ENCODE results near the gene COX6A1. TPM values are rescaled to one million over a fixed set of nuclear protein-coding genes. Genes with fewer than 3 reads are reported as not detected.

The COX6A1 gene
- total RNA-seq, 4 donors from 2014 or later = 196 to 524 (median 201) TPM

DNA sequence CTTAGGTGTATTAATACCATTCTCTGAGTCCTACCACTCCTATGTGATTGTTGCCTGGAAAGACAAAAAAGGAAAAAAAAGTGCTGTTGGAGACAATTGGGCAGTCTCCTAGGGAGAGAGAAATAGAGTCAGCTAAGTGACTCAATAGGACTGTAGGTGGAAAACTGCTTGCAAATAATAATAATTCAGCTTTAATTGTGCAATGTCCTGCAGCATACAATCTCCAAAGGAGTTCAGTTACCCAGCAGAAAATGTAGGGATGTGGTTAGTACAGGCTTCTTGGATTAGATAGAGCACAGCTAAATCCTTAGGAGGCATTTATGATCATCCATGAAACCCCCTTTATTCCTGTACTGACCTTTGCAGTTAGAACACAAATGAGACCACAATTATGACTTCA is 34.6 kb downstream of the COX6A1 start:
- intact Hi-C loops (cut with DNase I; ENCODE audit: low total_unique reads) = no loop called here
- Histone ChIP-seq H3K4me1 (peaks cover 0 to 17% of the 10 kb centered on the region in 2 donors), H3K27ac (no peak overlapping the region), H3K9me3 (no peaks in the 10 kb centered on the region), H3K36me3 (no peaks in the 10 kb centered on the region), H3K4me3 (no peak overlapping the region), H3K27me3 (no peaks in the 10 kb centered on the region)
- no peak for DNase-seq
- no peak for TF ChIP-seq POLR2A (IDR thresholded peaks at IDR 0.05)
- TF ChIP-seq, protein P1, sequence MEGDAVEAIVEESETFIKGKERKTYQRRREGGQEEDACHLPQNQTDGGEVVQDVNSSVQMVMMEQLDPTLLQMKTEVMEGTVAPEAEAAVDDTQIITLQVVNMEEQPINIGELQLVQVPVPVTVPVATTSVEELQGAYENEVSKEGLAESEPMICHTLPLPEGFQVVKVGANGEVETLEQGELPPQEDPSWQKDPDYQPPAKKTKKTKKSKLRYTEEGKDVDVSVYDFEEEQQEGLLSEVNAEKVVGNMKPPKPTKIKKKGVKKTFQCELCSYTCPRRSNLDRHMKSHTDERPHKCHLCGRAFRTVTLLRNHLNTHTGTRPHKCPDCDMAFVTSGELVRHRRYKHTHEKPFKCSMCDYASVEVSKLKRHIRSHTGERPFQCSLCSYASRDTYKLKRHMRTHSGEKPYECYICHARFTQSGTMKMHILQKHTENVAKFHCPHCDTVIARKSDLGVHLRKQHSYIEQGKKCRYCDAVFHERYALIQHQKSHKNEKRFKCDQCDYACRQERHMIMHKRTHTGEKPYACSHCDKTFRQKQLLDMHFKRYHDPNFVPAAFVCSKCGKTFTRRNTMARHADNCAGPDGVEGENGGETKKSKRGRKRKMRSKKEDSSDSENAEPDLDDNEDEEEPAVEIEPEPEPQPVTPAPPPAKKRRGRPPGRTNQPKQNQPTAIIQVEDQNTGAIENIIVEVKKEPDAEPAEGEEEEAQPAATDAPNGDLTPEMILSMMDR (IDR thresholded peaks at IDR 0.05) = no peak

DNA sequence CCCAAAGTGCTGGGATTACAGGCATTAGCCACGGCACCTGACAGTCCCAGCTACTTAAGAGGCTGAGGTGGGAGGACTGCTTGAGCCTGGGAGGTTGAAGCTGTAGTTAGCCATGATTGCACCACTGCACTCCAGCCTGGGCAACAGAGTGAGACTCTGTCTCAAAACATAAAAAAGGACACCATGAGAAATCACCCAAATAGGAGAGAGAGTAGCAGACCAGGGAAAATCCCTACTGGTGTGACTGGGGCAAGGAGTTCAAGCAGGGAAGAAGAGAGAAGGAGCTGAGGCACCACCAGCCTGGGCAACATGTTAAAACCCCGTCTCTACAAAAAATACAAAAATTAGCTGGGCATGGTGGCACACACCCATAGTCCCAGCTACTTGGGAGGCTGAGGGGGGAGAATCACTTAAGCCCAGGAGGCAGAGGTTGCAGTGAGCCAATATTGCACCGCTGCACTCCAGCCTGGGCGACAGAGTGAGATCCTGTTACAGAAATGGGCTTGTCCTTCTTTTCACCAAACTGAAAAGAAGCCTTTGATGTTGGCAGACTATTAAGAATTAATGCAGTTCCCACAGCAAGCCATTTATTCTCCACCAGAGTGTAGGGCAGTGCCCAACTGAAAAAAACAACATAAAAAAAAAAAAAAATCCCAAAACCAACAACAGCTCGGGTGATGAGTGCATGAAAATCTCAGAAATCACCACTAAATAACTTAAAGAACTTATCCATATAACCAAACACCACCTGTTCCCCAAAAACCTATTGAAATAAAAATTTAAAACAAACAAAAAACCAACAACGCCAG is 36.1 kb downstream of the COX6A1 start:
- H3K27ac ChIP-seq = peak overlapping the region; percentile 4 to 25

DNA sequence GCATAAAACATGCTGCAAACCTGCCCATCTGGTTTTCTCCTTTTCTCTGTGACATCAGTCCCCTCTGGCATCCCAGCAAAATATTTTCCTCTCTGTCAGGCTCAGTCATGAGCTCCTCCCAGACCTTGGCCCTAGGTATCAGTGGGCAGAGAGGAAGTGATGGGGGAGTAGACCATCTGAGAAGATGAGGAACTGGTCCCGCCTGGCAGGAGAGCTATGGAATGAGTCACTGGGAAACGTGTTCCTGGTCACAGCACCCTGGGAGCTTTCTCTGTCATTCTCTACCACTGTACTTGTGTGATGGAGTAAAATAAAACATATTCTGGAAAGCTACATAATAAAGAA is 36.7 kb downstream of the COX6A1 start:
- peaks cover 0 to 10% of the 10 kb centered on the region in 2 donors for H3K4me1 ChIP-seq
- no peak overlapping the region for H3K4me3 ChIP-seq
- peak; percentile 35 to 53 for DNase-seq
- peak overlapping the region; percentile 4 to 25 for H3K27ac ChIP-seq
- no peaks in the 10 kb centered on the region for H3K36me3 ChIP-seq
- no peaks in the 10 kb centered on the region for H3K27me3 ChIP-seq
- no peak for TF ChIP-seq POLR2A (IDR thresholded peaks at IDR 0.05)
- TF ChIP-seq, protein P1 (IDR thresholded peaks at IDR 0.05) = no peak
- no peaks in the 10 kb centered on the region for H3K9me3 ChIP-seq
- intact Hi-C loops (cut with DNase I; ENCODE audit: low total_unique reads) = no loop called here

More for the DNA sequence above, 36.1 kb downstream of the COX6A1 start:
- TF ChIP-seq, protein P1 (IDR thresholded peaks at IDR 0.05) = no peak
- no peak for TF ChIP-seq POLR2A (IDR thresholded peaks at IDR 0.05)
- H3K36me3 ChIP-seq = no peaks in the 10 kb centered on the region
- H3K4me3 ChIP-seq = no peak overlapping the region
- peaks cover 0 to 10% of the 10 kb centered on the region in 2 donors for H3K4me1 ChIP-seq
- DNase-seq = no peak
- intact Hi-C loops (cut with DNase I; ENCODE audit: low total_unique reads) = no loop called here
- H3K27me3 ChIP-seq = no peaks in the 10 kb centered on the region
- H3K9me3 ChIP-seq = no peaks in the 10 kb centered on the region

DNA sequence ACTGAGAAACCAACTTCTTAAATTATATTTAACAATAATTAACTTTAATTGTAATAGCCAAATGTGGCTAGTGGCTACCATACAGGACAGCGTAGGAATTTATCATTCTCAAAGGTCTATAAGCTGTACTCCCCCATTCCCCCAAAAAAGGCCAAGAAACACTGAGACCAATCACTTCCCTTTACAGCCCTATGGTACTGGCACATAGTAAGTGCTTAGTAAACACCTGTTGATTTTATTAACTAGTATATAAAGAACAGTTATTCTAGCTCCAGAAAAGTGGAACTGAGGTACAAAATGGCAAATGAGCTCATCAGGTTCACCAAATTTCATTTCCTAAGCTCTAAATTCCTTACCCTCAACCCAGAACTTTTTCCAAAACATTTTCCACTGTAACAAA is 37.7 kb downstream of the COX6A1 start:
- TF ChIP-seq, protein P1 (IDR thresholded peaks at IDR 0.05) = no peak
- no peak for TF ChIP-seq POLR2A (IDR thresholded peaks at IDR 0.05)
- intact Hi-C loops (cut with DNase I; ENCODE audit: low total_unique reads) = no loop called here
- H3K27me3 ChIP-seq = no peaks in the 10 kb centered on the region
- peak overlapping the region in 1 of 2 donors; percentile 25 for H3K27ac ChIP-seq
- H3K4me1 ChIP-seq = peaks cover 0 to 5% of the 10 kb centered on the region in 2 donors
- no peak overlapping the region for H3K4me3 ChIP-seq
- DNase-seq = no peak
- no peaks in the 10 kb centered on the region for H3K36me3 ChIP-seq
- H3K9me3 ChIP-seq = no peaks in the 10 kb centered on the region

DNA sequence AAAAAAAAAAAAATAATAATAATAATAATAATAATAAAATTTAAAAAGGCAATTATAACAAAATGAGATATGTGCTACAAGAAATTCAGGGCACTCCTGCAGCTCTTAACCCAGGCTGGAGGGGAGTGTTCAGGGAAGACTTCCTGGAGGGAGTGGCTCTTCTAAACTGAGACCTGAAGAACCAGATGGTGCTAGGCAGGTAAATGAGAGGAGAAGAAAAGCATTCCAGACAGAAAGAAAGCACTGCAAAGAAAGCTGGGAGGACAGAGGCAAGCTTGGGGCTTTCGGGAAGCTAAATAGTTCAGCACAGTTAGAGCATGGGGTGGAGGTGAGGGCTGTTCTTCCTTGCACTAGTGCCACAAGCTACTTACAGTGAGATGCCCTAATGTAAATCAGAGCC is 41.5 kb downstream of the COX6A1 start:
- Histone ChIP-seq H3K27ac (no peak overlapping the region), H3K4me3 (no peak overlapping the region), H3K27me3 (no peaks in the 10 kb centered on the region), H3K36me3 (no peaks in the 10 kb centered on the region), H3K9me3 (no peaks in the 10 kb centered on the region), H3K4me1 (no peaks in the 10 kb centered on the region)
- intact Hi-C loops (cut with DNase I; ENCODE audit: low total_unique reads) = no loop called here
- DNase-seq = no peak
- TF ChIP-seq POLR2A (IDR thresholded peaks at IDR 0.05) = no peak
- TF ChIP-seq, protein P1 (IDR thresholded peaks at IDR 0.05) = no peak

Measured in uterus (tissue), 4 donors.